ENCODE results near the gene CPAMD8. TPM values are rescaled to one million over a fixed set of nuclear protein-coding genes. Genes with fewer than 3 reads are reported as not detected.
"Not testable (repeated sequence)": the region's sequence is repeated elsewhere in the genome, so short reads cannot be mapped to it uniquely, and the experiment has no call there.

Gene CPAMD8
- total RNA-seq, 2 experiments from 2014 or later: 0.11 to 0.41 TPM

- CTCF ChIA-PET: no interaction called here
- H3K9me3 Mint-ChIP-seq (ENCODE audit: low read depth): no peaks in the 10 kb centered on the region
- H3K4me3 Mint-ChIP-seq: no peak overlapping the region
- peaks cover 51% of the 10 kb centered on the region for H3K36me3 Mint-ChIP-seq (ENCODE audit: low read depth)
- no peak overlapping the region for H3K27ac Mint-ChIP-seq
- POLR2A ChIA-PET: no interaction called here
- H3K4me1 Mint-ChIP-seq: peaks cover 9% of the 10 kb centered on the region
- intact Hi-C loops (cut with DNase I, micrococcal nuclease): no loop called here
- ATAC-seq (peak; percentile 15), DNase-seq (peak; percentile 36)
- H3K27me3 Mint-ChIP-seq: no peaks in the 10 kb centered on the region
Observed at GRCh38 chr19:16875584-16876555, 150.7 kb downstream of the CPAMD8 start.

- DNase-seq; H3K4me3 Mint-ChIP-seq; CTCF ChIA-PET; POLR2A ChIA-PET; intact Hi-C loops (cut with DNase I, micrococcal nuclease); H3K27me3 Mint-ChIP-seq; H3K4me1 Mint-ChIP-seq; ATAC-seq; H3K9me3 Mint-ChIP-seq (ENCODE audit: low read depth): not testable (repeated sequence)
- H3K27ac Mint-ChIP-seq: peak overlapping the region; percentile 56
- peaks cover 45% of the 10 kb centered on the region for H3K36me3 Mint-ChIP-seq (ENCODE audit: low read depth)
Observed at GRCh38 chr19:16874978-16875299, 151.7 kb downstream of the CPAMD8 start.

DNA sequence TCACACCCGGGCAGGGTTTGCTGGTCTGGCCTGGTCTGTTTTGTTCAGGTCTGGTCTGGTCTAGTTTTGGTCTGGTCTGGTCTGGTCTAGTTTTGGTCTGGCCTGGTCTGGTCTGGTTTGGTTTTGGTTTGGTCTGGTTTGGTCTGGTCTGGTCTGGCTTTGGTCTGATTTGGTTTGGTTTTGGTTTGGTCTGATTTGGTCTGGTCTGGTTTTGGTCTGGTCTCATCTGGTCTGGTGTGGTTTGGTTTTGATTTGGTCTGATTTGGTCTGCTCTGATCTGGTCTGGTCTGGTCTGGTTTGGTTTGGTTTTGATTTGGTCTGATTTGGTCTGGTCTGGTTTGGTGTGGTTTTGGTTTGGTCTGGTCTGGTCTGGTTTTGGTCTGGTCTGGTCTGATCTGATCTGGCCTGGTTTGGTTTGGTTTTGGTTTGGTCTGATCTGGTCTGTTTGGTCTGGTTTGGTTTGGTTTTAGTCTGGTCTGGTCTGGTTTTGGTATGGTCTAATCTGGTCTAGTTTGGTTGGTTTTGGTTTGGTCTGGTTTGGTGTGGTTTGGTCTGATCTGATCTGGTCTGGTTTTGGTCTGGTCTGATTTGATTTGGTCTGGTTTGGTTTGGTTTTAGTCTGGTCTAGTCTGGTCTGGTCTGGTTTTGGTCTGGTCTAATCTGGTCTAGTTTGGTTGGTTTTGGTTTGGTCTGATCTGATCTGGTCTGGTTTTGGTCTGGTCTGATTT, 152.2 kb downstream of the CPAMD8 start:
- peak overlapping the region; percentile 56 for H3K27ac Mint-ChIP-seq
- H3K27me3 Mint-ChIP-seq: no peaks in the 10 kb centered on the region

GRCh38 chr19:16873594-16873993, 153.0 kb downstream of the CPAMD8 start:
- no peaks in the 10 kb centered on the region for H3K27me3 Mint-ChIP-seq
- no peaks in the 10 kb centered on the region for H3K9me3 Mint-ChIP-seq (ENCODE audit: low read depth)
- POLR2A ChIA-PET: no interaction called here
- H3K4me3 Mint-ChIP-seq: no peak overlapping the region
- H3K36me3 Mint-ChIP-seq (ENCODE audit: low read depth): peaks cover 34% of the 10 kb centered on the region
- DNase-seq (no peak), ATAC-seq (no peak)
- no peak overlapping the region for H3K27ac Mint-ChIP-seq
- H3K4me1 Mint-ChIP-seq: peaks cover 9% of the 10 kb centered on the region
- CTCF ChIA-PET: no interaction called here
- intact Hi-C loops (cut with DNase I, micrococcal nuclease): no loop called here

More for the DNA sequence above, 152.2 kb downstream of the CPAMD8 start:
- Mint-ChIP-seq H3K9me3 (ENCODE audit: low read depth) (no peaks in the 10 kb centered on the region), H3K36me3 (ENCODE audit: low read depth) (peaks cover 41% of the 10 kb centered on the region), H3K4me3 (no peak overlapping the region), H3K4me1 (peaks cover 9% of the 10 kb centered on the region)
- intact Hi-C loops (cut with DNase I, micrococcal nuclease): no loop called here
- POLR2A ChIA-PET: no interaction called here
- DNase-seq (no peak), ATAC-seq (peak; percentile 27)
- CTCF ChIA-PET: no interaction called here

DNA sequence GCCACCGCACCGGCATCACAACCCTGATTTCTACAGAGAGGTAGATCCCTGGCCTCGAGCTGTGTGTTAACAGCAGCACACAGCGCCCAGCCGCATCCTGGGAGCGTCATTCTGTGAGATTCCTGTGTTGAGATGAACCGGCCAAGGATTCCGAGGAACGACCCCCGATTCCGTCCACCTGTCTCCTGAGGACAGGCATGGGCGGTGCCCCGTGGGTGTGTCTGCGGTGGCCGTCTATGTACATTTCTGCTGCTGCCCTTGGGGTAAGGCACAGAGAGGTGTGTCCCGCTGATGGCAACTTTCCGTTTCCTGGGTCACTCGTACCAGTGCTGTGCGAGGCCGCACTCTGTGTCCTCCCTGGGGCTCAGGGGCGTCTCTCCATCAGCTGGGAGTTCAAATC, 153.9 kb downstream of the CPAMD8 start:
- no peaks in the 10 kb centered on the region for H3K27me3 Mint-ChIP-seq
- H3K4me1 Mint-ChIP-seq: peaks cover 9% of the 10 kb centered on the region
- CTCF ChIA-PET: interaction anchor here (0.6 kb wide), 1 partner anchor 229 kb away, joined by 3 read pairs; no protein-coding TSS in a partner anchor
- no peaks in the 10 kb centered on the region for H3K9me3 Mint-ChIP-seq (ENCODE audit: low read depth)
- POLR2A ChIA-PET: no interaction called here
- no peak for ATAC-seq
- no peak overlapping the region for H3K27ac Mint-ChIP-seq
- DNase-seq: no peak
- H3K4me3 Mint-ChIP-seq: no peak overlapping the region
- intact Hi-C loops (cut with DNase I, micrococcal nuclease): no loop called here
- peaks cover 37% of the 10 kb centered on the region for H3K36me3 Mint-ChIP-seq (ENCODE audit: low read depth)

DNA sequence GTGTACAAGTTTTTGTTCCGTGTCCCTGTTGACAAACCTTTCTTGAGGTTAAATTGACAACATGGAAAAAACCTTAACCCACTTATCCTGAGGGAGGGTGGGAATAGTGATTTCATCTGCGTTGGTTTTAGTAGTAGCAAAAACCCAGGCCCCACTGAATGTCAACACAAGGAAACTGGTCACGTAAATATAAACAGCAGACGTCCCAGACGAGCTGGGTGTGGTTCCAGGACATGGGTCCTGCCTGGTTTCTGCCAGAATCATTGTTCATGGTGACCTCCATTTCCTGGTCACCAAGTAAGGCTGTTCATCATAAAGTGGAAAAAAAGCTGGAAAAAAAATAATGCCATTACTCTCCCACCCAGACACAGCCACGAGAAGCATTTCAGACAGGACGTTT, 154.7 kb downstream of the CPAMD8 start:
- ATAC-seq (no peak), DNase-seq (no peak)
- peaks cover 9% of the 10 kb centered on the region for H3K4me1 Mint-ChIP-seq
- H3K27ac Mint-ChIP-seq: no peak overlapping the region
- POLR2A ChIA-PET: no interaction called here
- H3K27me3 Mint-ChIP-seq: no peaks in the 10 kb centered on the region
- no peaks in the 10 kb centered on the region for H3K9me3 Mint-ChIP-seq (ENCODE audit: low read depth)
- intact Hi-C loops (cut with DNase I, micrococcal nuclease): no loop called here
- no peak overlapping the region for H3K4me3 Mint-ChIP-seq
- CTCF ChIA-PET: interaction anchor here (0.5 kb wide), 1 partner anchor 865 kb away, joined by 3 read pairs; no protein-coding TSS in a partner anchor
- H3K36me3 Mint-ChIP-seq (ENCODE audit: low read depth): peaks cover 39% of the 10 kb centered on the region

- peaks cover 36% of the 10 kb centered on the region for H3K36me3 Mint-ChIP-seq (ENCODE audit: low read depth)
- peaks cover 4% of the 10 kb centered on the region for H3K4me1 Mint-ChIP-seq
- ChIA-PET CTCF (no interaction called here), POLR2A (no interaction called here)
- no peak overlapping the region for H3K27ac Mint-ChIP-seq
- no peaks in the 10 kb centered on the region for H3K9me3 Mint-ChIP-seq (ENCODE audit: low read depth)
- intact Hi-C loops (cut with DNase I, micrococcal nuclease): no loop called here
- H3K4me3 Mint-ChIP-seq: no peak overlapping the region
- no peak for ATAC-seq
- no peaks in the 10 kb centered on the region for H3K27me3 Mint-ChIP-seq
- DNase-seq: no peak
Observed at GRCh38 chr19:16869331-16869972, 157.2 kb downstream of the CPAMD8 start.

DNA sequence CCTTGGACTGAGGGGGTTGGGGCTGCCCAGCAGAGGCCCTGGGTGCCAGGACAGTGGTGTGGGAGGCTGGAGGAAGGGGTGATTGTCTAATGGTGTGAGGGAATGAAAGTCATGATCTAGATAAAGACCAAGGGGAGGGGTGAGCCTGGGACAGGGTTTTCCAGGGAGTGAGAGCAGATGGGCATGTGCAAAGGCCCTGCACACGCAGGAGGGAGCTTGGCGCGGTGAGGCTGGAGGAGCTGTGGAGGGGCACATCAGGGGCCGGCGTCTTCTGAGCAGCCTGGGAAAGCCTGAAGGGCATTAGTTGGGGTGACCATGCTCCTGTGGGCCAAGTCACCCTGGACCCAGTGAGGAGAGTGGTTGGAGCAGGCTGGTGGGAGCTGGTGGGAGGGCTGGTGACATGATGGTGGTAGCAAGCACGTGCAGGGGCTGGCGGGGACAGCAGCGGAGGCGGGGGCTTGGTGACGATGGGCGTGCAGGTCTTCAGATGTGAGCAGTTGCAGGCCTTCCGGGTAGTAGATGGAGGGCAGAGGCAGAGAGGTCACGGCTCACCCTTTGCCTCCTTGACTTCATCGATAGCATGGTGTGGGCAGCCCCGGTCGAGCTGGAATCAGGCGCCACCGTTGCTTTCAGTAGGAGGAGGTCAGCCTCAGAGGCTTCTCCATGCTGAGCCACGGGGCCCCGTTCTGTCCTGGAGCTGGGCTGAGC, 158.0 kb downstream of the CPAMD8 start:
- intact Hi-C loops (cut with DNase I, micrococcal nuclease): no loop called here
- H3K27me3 Mint-ChIP-seq: no peaks in the 10 kb centered on the region
- H3K27ac Mint-ChIP-seq: no peak overlapping the region
- ATAC-seq (no peak), DNase-seq (no peak)
- no peaks in the 10 kb centered on the region for H3K4me1 Mint-ChIP-seq
- POLR2A ChIA-PET: no interaction called here
- H3K9me3 Mint-ChIP-seq (ENCODE audit: low read depth): no peaks in the 10 kb centered on the region
- peaks cover 33% of the 10 kb centered on the region for H3K36me3 Mint-ChIP-seq (ENCODE audit: low read depth)
- H3K4me3 Mint-ChIP-seq: no peak overlapping the region
- CTCF ChIA-PET: no interaction called here

- DNase-seq (no peak), ATAC-seq (no peak)
- Mint-ChIP-seq H3K36me3 (ENCODE audit: low read depth) (peaks cover 30% of the 10 kb centered on the region), H3K9me3 (ENCODE audit: low read depth) (no peaks in the 10 kb centered on the region), H3K4me3 (no peak overlapping the region), H3K4me1 (no peaks in the 10 kb centered on the region), H3K27me3 (no peaks in the 10 kb centered on the region), H3K27ac (no peak overlapping the region)
- POLR2A ChIA-PET: no interaction called here
- intact Hi-C loops (cut with DNase I, micrococcal nuclease): no loop called here
- CTCF ChIA-PET: no interaction called here
Observed at GRCh38 chr19:16867211-16867610, 159.4 kb downstream of the CPAMD8 start.

DNA sequence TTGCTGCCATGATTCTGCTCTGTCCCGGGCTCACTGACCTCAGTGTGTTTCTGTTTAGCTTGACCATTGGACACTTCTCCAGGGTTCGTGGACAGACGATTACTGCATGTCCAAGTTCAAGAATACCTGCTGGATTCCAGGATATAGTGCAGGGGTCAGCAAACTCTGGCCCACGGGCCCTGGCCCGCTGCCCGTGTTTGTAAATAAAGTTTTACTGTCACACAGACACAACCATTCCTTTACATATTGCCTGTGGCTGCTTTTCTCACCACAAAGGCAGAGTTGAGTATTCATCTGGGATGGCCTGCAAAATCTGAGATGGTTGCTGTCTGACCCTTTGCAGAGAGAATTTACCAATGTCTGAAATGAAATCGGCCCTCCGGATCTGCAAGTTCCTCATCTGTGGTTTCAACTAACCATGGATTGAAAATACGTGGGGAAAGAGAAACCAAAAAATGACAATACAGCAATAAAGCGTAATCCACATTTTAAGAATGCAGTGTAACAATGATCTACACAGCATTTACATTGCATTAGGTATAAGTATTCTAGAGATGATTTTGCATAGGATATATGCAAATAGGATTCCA, 163.7 kb downstream of the CPAMD8 start:
- H3K27ac Mint-ChIP-seq: no peak overlapping the region
- ATAC-seq: no peak
- peaks cover 23% of the 10 kb centered on the region for H3K36me3 Mint-ChIP-seq (ENCODE audit: low read depth)
- no peaks in the 10 kb centered on the region for H3K4me1 Mint-ChIP-seq
- no peaks in the 10 kb centered on the region for H3K9me3 Mint-ChIP-seq (ENCODE audit: low read depth)
- intact Hi-C loops (cut with DNase I, micrococcal nuclease): no loop called here
- no peak overlapping the region for H3K4me3 Mint-ChIP-seq
- ChIA-PET CTCF (no interaction called here), POLR2A (no interaction called here)
- H3K27me3 Mint-ChIP-seq: no peaks in the 10 kb centered on the region
- DNase-seq: no peak

DNA sequence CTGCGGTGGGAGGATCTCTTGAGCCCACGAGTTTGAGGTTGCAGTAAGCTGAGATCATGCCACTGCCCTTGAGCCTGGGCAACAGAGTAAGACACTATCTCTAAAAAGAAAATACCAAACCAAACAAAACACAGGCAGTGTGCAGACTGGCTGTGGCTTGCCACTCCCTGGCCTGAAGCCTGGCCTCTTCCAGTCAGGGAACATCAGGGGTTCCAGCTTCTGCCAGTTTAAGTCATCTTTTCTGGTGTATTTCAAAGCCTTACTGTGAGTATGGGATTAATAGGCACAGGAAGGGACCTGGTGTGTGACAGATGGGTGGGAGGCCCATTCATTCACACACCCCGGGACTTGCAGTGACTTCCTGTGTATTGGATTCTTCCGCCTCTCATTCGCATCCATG, 164.8 kb downstream of the CPAMD8 start:
- Mint-ChIP-seq H3K4me1 (no peaks in the 10 kb centered on the region), H3K9me3 (ENCODE audit: low read depth) (no peaks in the 10 kb centered on the region), H3K27ac (no peak overlapping the region), H3K27me3 (no peaks in the 10 kb centered on the region), H3K4me3 (no peak overlapping the region), H3K36me3 (ENCODE audit: low read depth) (peaks cover 20% of the 10 kb centered on the region)
- ChIA-PET CTCF (no interaction called here), POLR2A (no interaction called here)
- ATAC-seq: no peak
- intact Hi-C loops (cut with DNase I, micrococcal nuclease): no loop called here
- DNase-seq: no peak
